ENCODE measurements around the gene NAE1.
"Not testable (repeated sequence)": the region's sequence is repeated elsewhere in the genome, so short reads cannot be mapped to it uniquely, and the experiment has no call there.

The NAE1 gene

DNA sequence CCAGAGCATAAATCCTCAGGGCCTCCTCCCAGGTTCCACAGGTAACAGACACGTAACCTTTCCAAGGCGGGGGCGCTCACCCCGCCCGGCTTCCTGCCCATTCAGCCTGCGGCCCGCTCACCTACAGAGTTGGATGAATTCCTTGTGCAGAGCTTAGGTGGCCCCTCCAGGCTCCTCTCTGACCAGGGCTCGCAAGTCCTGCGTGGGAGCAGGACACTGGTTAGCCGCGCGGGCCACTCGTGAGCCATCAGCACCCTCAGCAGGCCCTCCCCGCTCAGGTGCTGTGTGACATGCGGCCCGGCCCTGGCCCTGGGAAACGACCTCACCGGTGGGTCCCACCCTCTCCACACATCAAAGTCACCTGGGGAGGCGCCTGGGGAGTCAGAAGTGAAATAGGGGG lies 29.9 kb downstream of the NAE1 start:
- no peak for DNase-seq

DNA sequence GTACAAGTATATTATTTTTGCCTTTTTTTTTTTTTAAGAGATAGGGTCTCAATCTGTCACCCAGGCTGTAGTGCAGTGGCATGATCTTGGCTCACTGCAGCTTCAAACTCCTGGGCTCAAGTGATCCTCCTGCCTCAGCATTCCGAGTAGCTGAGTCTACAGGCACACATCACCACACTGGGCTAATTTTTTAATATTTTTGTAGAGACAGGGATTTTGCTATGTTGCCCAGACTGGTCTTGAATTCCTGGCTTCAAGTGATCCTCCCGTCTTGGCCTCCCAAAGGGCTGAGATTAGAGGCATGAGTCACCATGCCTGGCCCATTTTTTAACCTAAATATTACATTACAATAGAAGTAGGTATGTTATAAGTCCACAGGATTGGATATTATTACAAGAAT lies 32.6 kb downstream of the NAE1 start:
- DNase-seq: no peak

- DNase-seq: not testable (repeated sequence)
Observed at GRCh38 chr16:66793984-66794383, 36.8 kb downstream of the NAE1 start.

- no peak for DNase-seq
Observed at GRCh38 chr16:66790130-66790733, 40.5 kb downstream of the NAE1 start.

DNA sequence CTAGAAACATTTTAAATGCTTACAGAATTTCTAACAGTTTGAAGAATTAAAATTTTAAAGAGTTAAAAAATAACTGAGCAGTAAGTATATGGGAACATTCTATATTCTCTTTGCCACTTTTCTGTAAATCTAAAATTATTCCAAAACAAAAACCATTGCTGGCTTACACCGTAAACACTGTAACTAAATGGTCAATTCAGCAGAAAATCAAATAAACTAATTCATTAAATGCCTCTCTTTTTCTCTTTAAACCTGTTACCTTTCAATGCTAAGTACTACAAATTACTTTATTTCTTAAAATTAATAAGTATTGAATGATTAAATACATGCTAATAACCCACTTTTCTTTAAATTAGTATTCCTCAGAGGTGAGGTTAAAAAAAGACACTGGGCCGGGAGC lies 43.3 kb downstream of the NAE1 start:
- DNase-seq: no peak

DNA sequence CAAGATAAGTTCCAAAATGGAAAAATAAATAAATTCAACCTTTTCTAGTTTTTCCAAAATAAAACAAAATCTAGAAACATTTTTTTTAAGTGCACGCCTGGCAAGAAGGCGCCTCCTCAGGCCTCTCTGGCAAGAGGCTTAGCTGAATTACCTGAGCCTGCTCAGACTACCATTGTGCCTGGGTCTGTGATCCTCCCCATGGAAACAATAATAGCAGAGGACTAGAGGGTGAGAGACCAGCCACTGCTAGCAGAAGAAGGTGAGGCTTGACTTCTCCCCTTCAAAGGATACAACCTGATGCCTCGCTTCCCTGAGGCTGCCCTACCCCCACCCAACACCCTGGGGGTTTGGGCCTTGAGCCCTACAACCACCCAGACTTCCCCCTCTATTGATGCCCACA lies 44.2 kb downstream of the NAE1 start:
- DNase-seq: no peak

DNA sequence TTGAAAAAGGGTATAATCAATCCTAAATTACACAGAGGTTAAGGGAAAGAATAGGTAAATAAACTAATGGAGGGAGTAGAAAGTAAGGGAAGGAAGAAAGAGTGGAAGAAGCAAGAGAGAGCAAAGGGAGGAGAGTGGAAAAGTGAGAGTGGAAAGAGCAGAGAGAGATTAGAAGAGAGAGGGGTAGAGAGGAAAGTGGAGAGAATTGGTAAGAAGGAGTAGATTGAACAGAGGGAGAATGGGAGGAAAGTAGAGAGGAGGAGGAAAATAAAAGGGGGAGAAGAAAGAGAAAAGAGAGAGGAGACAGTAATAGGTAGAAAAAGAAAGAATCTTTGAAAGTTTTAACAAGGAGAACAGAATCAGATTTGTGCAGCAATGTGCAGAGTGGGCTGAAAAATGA lies 54.3 kb downstream of the NAE1 start:
- DNase-seq: no peak

GRCh38 chr16:66774981-66775380 lies 55.8 kb downstream of the NAE1 start:
- no peak for DNase-seq

DNA sequence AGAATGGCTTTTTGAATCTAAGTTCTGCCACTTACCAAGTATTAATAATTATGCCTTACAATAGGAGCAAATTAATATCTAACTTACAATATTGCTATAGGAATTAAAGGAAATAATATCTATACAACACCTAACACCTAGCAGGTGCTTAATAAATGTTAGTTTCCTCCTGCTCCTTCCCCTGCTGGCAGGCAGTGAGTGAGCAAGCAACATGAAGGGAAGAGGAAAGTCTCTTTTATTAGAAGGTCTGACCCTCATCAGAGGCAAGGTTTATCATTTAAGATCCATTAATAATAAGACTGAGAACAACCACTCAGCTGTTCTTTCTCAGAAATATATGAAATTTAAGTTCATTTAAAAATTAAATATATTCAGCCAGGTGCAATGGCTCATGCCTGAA lies 72.7 kb downstream of the NAE1 start:
- no peak for DNase-seq

GRCh38 chr16:66754819-66755218 lies 76.0 kb downstream of the NAE1 start:
- DNase-seq: no peak

GRCh38 chr16:66754211-66754610 lies 76.6 kb downstream of the NAE1 start:
- no peak for DNase-seq

GRCh38 chr16:66752958-66753357 lies 77.8 kb downstream of the NAE1 start:
- DNase-seq: no peak
